Smooth muscle cell (in vitro differentiated cells): ENCODE measurements around the gene GRK4. TPM values are rescaled to one million over a fixed set of nuclear protein-coding genes. Genes with fewer than 3 reads are reported as not detected.

ENCODE experiments used
- DNase-seq: peaks from one replicate; lab custom pipeline; 2025; ENCODE audit not compliant: unreplicated experiment; lab: John Stamatoyannopoulos, UW
- H2AFZ ChIP-seq: fragments of 200-600 bp; sonication (generic); 2 replicates; pipeline ENCODE4 v1.6.0; 2016; ENCODE audit warnings: antibody characterized with exemption, low read depth, mild to moderate bottlenecking
- H3F3A ChIP-seq: fragments of 200-600 bp; sonication (generic); 2 replicates; pipeline ENCODE4 v1.6.0; 2017; ENCODE audit warnings: antibody characterized with exemption, low read depth
- H3K27ac ChIP-seq: fragments of 200-600 bp; sonication (generic); 2 replicates; pipeline ENCODE4 v1.5.1; 2016; ENCODE audit warnings: low read depth, mild to moderate bottlenecking
- H3K27me3 ChIP-seq: fragments of 200-600 bp; sonication (generic); 2 replicates; pipeline ENCODE4 v1.6.1; 2016; ENCODE audit warnings: low read depth, mild to moderate bottlenecking
- H3K36me3 ChIP-seq: fragments of 200-600 bp; sonication (generic); 2 replicates; pipeline ENCODE4 v1.5.1; 2016; ENCODE audit warnings: low read depth
- H3K4me1 ChIP-seq: fragments of 200-600 bp; sonication (generic); 2 replicates; pipeline ENCODE4 v1.5.1; 2016; ENCODE audit warnings: low read depth
- H3K4me2 ChIP-seq: fragments of 200-600 bp; sonication (generic); 2 replicates; pipeline ENCODE4 v1.6.0; 2016; ENCODE audit warnings: mild to moderate bottlenecking
- H3K4me3 ChIP-seq: fragments of 200-600 bp; sonication (generic); 2 replicates; pipeline ENCODE4 v1.5.1; 2016; ENCODE audit warnings: mild to moderate bottlenecking
- H3K79me2 ChIP-seq: fragments of 200-600 bp; sonication (generic); 2 replicates; pipeline ENCODE4 v1.6.0; 2016; ENCODE audit warnings: low read depth, mild to moderate bottlenecking
- H3K9ac ChIP-seq: fragments of 200-600 bp; sonication (generic); 2 replicates; pipeline ENCODE4 v1.6.0; 2016; ENCODE audit warnings: low read depth
- H3K9me3 ChIP-seq: fragments of 200-600 bp; sonication (generic); replicated peaks from 2 replicates; pipeline ENCODE4 v1.5.1; 2016; ENCODE audit warnings: low read depth
- H4K20me1 ChIP-seq: fragments of 200-600 bp; sonication (generic); 2 replicates; pipeline ENCODE4 v1.6.0; 2016; ENCODE audit warnings: low read depth
- CTCF ChIP-seq: fragments of 200-600 bp; sonication (generic); IDR thresholded peaks from 2 replicates; pipeline ENCODE4 v1.5.1; 2017; ENCODE audit warnings: borderline replicate concordance, mild to moderate bottlenecking, antibody characterized with exemption; ENCODE audit not compliant: insufficient read depth, poor library complexity, severe bottlenecking
- WGBS: methylation state at CpG from one replicate; pipeline ENCODE4 v1.1.7; 2016; ENCODE audit warnings: low lambda C conversion rate; 5-methylcytosine and 5-hydroxymethylcytosine counted together
- polyA plus RNA-seq: library from polyadenylated mRNA; unstranded; fragments of >200 nt; fragmentation: Nextera tagmentation; extraction: Ambion mirVana; gene quantifications from 2 replicates; pipeline ENCODE4 v1.2.1, GENCODE V29; 2016
- total RNA-seq: library from RNA; depleted of rRNA; stranded (reverse); fragments of >200 nt; gene quantifications from 2 replicates; pipeline ENCODE4 v1.2.3, GENCODE V29; 2014

Gene GRK4
- total and polyA plus RNA-seq, 2 experiments from 2014 or later: 5.2 to 6.9 TPM

- no peak overlapping the region for H3K4me3 ChIP-seq
- H3K4me1 ChIP-seq: no peaks in the 10 kb centered on the region
- peaks cover 4% of the 10 kb centered on the region for H3K27me3 ChIP-seq
- no peak overlapping the region for H2AFZ ChIP-seq
- 81% methylated on average over 56 of the region's 57 CpGs for WGBS
- no peaks in the 10 kb centered on the region for H3F3A ChIP-seq
- no peaks in the 10 kb centered on the region for H3K36me3 ChIP-seq
- no peak for DNase-seq
- H3K27ac ChIP-seq: no peak overlapping the region
- no peak overlapping the region for H3K9ac ChIP-seq
- no peak overlapping the region for H3K4me2 ChIP-seq
- no peaks in the 10 kb centered on the region for H3K9me3 ChIP-seq
- H4K20me1 ChIP-seq: no peaks in the 10 kb centered on the region
- no peaks in the 10 kb centered on the region for H3K79me2 ChIP-seq
- no peak for TF ChIP-seq CTCF
Measured at GRCh38 chr4:3041192-3042142, 78.1 kb downstream of the GRK4 start.

DNA sequence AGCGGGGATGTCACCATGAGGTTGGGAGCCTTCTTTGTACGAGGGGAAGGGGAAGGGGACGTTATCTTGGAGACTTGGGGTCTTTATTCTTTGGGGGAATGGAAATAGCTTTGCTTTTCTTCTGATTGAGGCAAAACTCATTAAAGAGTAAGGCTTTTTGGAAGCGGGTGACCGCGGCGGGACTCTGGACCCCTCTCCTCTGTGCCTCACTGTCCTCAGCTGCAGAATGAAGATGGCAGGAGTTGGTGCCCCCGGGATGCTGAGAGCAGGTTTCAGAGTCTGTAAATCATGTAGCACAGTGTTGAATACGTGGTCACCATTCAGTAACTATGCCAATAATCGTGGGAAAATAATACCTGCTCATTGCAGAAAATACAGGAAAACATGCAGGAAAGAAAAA, 78.9 kb downstream of the GRK4 start:
- 88% methylated on average over 10 of the region's 10 CpGs for WGBS
- DNase-seq: no peak
- H3K4me3 ChIP-seq: no peak overlapping the region

DNA sequence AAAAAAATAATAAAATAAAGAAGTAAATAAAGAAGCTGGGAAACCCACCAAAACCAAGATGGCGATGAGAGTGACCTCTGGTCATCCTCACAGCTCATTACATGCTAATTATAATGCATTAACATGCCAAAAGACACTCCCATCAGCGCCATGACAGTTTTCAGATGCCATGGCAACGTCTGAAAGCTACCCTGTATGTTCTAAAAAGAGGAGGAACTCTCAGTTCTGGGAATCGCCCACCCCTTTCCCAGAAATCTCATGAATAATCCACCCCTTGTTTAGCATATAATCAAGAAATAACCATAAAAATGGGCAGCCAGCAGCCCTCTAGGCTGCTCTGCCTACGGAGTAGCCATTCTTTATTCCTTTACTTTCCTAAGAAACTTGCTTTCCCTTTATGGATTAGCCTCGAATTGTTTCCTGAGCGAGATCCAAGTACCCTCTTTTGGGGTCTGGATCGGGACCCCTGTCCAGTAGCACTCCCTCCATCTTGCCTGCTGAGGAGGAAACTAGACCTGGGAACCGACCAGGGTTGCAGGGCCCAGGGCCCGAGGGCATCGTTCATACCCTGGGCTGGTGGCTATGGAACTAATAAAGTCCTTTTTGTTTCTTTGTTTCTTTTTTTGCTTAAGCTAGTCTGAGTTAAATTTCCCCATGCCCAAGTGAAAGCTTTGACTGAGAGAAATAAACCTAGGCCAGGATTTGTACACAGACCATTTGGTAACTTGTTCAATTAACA, 80.1 kb downstream of the GRK4 start:
- 90% methylated on average over 11 of the region's 11 CpGs for WGBS
- no peaks in the 10 kb centered on the region for H3K4me1 ChIP-seq

More for the DNA sequence above, 78.9 kb downstream of the GRK4 start:
- Histone ChIP-seq H3K4me1 (no peaks in the 10 kb centered on the region), H3K79me2 (no peaks in the 10 kb centered on the region), H3K4me2 (no peak overlapping the region), H3F3A (no peaks in the 10 kb centered on the region), H3K27ac (no peak overlapping the region), H2AFZ (no peak overlapping the region), H3K36me3 (no peaks in the 10 kb centered on the region), H3K9me3 (no peaks in the 10 kb centered on the region), H4K20me1 (no peaks in the 10 kb centered on the region), H3K27me3 (peaks cover 4% of the 10 kb centered on the region), H3K9ac (no peak overlapping the region)
- TF ChIP-seq CTCF: no peak

More for the DNA sequence above, 80.1 kb downstream of the GRK4 start:
- H3K4me2 ChIP-seq: no peak overlapping the region
- no peaks in the 10 kb centered on the region for H3K36me3 ChIP-seq
- no peaks in the 10 kb centered on the region for H3K9me3 ChIP-seq
- DNase-seq: no peak
- H3K4me3 ChIP-seq: no peak overlapping the region
- H3K27ac ChIP-seq: no peak overlapping the region
- H3K27me3 ChIP-seq: peaks cover 4% of the 10 kb centered on the region
- no peak for TF ChIP-seq CTCF
- no peaks in the 10 kb centered on the region for H4K20me1 ChIP-seq
- H3K79me2 ChIP-seq: no peaks in the 10 kb centered on the region
- no peak overlapping the region for H3K9ac ChIP-seq
- no peak overlapping the region for H2AFZ ChIP-seq
- H3F3A ChIP-seq: no peaks in the 10 kb centered on the region
